ENCODE data around the gene SWSAP1.

DNA sequence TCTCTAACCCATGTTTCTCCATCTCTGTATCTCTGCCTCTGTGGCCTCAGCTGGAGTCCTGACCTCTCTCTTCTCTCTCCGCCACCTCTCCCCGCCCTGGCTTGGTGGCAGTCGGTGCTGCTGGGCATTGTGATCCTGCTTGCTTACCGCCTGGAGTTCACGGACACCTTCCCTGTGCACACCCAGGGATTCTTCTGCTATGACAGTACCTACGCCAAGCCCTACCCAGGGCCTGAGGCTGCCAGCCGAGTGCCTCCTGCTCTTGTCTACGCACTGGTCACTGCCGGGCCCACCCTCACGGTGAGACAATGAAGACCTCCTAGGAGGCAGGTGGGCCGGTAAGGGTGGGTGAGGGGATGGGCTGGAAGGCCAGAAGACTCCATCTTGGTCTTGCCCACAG is 15.0 kb upstream of the SWSAP1 start:
- TF ChIP-seq, protein P1, sequence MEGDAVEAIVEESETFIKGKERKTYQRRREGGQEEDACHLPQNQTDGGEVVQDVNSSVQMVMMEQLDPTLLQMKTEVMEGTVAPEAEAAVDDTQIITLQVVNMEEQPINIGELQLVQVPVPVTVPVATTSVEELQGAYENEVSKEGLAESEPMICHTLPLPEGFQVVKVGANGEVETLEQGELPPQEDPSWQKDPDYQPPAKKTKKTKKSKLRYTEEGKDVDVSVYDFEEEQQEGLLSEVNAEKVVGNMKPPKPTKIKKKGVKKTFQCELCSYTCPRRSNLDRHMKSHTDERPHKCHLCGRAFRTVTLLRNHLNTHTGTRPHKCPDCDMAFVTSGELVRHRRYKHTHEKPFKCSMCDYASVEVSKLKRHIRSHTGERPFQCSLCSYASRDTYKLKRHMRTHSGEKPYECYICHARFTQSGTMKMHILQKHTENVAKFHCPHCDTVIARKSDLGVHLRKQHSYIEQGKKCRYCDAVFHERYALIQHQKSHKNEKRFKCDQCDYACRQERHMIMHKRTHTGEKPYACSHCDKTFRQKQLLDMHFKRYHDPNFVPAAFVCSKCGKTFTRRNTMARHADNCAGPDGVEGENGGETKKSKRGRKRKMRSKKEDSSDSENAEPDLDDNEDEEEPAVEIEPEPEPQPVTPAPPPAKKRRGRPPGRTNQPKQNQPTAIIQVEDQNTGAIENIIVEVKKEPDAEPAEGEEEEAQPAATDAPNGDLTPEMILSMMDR (IDR thresholded peaks at IDR 0.05): no peak
- TF ChIP-seq POLR2A (IDR thresholded peaks at IDR 0.05): no peak

All from Peyer's patch (tissue), 4 donors.